Measurements from ENCODE around the gene PPFIBP2. TPM values are rescaled to one million over a fixed set of nuclear protein-coding genes. Genes with fewer than 3 reads are reported as not detected.

The PPFIBP2 gene
- total RNA-seq, 1 experiment from 2014 or later = 3.9 TPM

GRCh38 chr11:7490054-7490453, 23.7 kb upstream of the PPFIBP2 start:
- Histone ChIP-seq H3K9me3 (replicated peaks) (no peaks in the 10 kb centered on the region), H3K4me1 (no peaks in the 10 kb centered on the region), H3K36me3 (no peaks in the 10 kb centered on the region), H3K27me3 (0 out of 2 replicates have a peak, but pooled peaks cover 3% of the 10 kb centered on the region), H3K27ac (no peak overlapping the region), H3K4me3 (no peak overlapping the region)
- DNase-seq = no peak

DNA sequence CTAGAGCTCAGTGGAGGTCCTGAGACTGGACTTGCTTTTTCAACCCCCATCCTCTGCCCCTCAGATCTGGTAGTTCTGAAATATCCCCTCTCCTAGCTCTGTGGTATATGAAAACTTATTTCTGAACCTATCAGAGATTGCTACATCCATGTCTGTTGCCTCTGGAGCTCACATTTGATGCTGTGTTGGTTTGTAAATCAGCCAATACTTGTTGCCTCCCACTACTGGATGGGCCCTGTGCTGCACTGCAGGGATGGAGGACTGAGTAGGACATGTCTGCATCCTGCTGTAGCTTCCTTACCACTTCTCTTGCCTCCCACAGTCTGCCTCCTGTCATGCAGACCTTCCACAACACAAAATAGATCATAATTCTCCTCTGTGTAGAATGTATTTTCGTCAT, 23.3 kb upstream of the PPFIBP2 start:
- Histone ChIP-seq H3K27ac (no peak overlapping the region), H3K4me3 (no peak overlapping the region), H3K27me3 (0 out of 2 replicates have a peak, but pooled peaks cover 3% of the 10 kb centered on the region), H3K4me1 (no peaks in the 10 kb centered on the region), H3K36me3 (no peaks in the 10 kb centered on the region), H3K9me3 (replicated peaks) (no peaks in the 10 kb centered on the region)
- DNase-seq = no peak

GRCh38 chr11:7492253-7492652, 21.5 kb upstream of the PPFIBP2 start:
- Histone ChIP-seq H3K36me3 (no peaks in the 10 kb centered on the region), H3K9me3 (replicated peaks) (no peaks in the 10 kb centered on the region), H3K4me1 (no peaks in the 10 kb centered on the region), H3K27me3 (0 out of 2 replicates have a peak, but pooled peaks cover 3% of the 10 kb centered on the region), H3K4me3 (no peak overlapping the region), H3K27ac (no peak overlapping the region)
- no peak for DNase-seq

- Histone ChIP-seq H3K27ac (no peak overlapping the region), H3K9me3 (replicated peaks) (no peaks in the 10 kb centered on the region), H3K4me3 (no peak overlapping the region), H3K27me3 (no peaks in the 10 kb centered on the region), H3K36me3 (no peaks in the 10 kb centered on the region), H3K4me1 (no peaks in the 10 kb centered on the region)
- no peak for DNase-seq
Measured at GRCh38 chr11:7493670-7494069, 20.1 kb upstream of the PPFIBP2 start.

- DNase-seq = no peak
- H3K4me3 ChIP-seq = no peak overlapping the region
- H3K27me3 ChIP-seq = no peaks in the 10 kb centered on the region
- H3K36me3 ChIP-seq = no peaks in the 10 kb centered on the region
- H3K9me3 ChIP-seq (replicated peaks) = no peaks in the 10 kb centered on the region
- H3K27ac ChIP-seq = no peak overlapping the region
- no peaks in the 10 kb centered on the region for H3K4me1 ChIP-seq
Measured at GRCh38 chr11:7494086-7494745, 19.6 kb upstream of the PPFIBP2 start.

DNA sequence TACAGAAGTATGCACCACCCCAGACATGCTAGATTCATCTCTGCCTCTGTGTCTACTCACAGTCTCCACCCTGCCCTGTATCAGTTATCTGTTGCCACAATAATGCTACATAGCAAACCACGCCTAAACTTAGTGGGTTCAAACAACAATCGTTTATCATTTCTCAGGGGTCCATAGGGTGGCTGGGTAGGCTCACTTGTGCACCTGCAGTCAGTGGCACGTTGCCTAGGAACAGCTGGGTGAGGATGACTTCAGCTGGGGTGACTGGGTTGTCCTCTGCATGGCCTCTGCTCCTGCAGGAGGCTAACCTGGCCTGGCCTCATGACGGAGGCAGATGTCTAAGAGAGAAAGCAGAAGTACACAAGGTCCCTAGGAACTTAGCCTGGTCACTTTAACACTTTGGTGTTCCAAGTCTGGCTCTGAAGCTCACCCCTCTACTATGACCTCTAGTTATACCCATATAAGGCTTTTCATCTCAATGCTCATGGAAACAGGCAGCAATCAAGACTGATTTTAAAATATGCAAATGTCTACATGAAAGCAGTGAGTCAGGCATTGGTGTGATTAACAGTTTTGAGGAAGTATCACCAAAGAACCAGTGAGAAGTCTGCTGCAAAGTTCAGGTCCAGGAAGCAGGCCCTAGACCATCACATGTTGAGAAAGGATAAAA, 17.8 kb upstream of the PPFIBP2 start:
- Histone ChIP-seq H3K4me1 (no peaks in the 10 kb centered on the region), H3K4me3 (no peak overlapping the region), H3K27me3 (no peaks in the 10 kb centered on the region), H3K9me3 (replicated peaks) (no peaks in the 10 kb centered on the region), H3K36me3 (no peaks in the 10 kb centered on the region), H3K27ac (no peak overlapping the region)
- no peak for DNase-seq

GRCh38 chr11:7498193-7498592, 15.6 kb upstream of the PPFIBP2 start:
- H3K4me3 ChIP-seq = no peak overlapping the region
- H3K4me1 ChIP-seq = no peaks in the 10 kb centered on the region
- peaks cover 3% of the 10 kb centered on the region; the same call in 1 of the 2 replicates for H3K27me3 ChIP-seq
- H3K27ac ChIP-seq = no peak overlapping the region
- DNase-seq = no peak
- H3K9me3 ChIP-seq (replicated peaks) = no peaks in the 10 kb centered on the region
- H3K36me3 ChIP-seq = no peaks in the 10 kb centered on the region

- Histone ChIP-seq H3K4me3 (no peak overlapping the region), H3K4me1 (no peaks in the 10 kb centered on the region), H3K27ac (no peak overlapping the region), H3K27me3 (peaks cover 3% of the 10 kb centered on the region; the same call in 1 of the 2 replicates), H3K9me3 (replicated peaks) (no peaks in the 10 kb centered on the region), H3K36me3 (no peaks in the 10 kb centered on the region)
- no peak for DNase-seq
Measured at GRCh38 chr11:7499081-7499480, 14.7 kb upstream of the PPFIBP2 start.

DNA sequence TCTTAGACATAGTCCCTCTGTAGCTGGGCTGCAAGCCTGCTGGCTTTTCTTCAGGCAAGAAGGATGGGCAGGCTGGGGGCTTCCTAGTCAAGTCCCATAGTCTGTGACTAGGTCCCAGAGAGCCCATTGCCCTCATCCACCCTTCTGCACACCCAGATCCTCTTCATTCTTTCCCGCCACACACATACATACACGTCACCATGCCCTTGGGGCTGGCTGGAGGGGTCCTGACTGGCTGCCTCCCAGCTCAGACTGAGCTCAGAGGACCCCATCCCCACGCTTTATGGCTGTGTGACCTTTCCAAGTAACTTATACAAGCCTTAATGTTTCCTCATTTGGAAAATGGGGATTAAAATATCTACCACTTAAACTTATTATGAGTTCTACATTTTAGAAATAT, 13.5 kb upstream of the PPFIBP2 start:
- H3K4me1 ChIP-seq = no peaks in the 10 kb centered on the region
- no peak overlapping the region for H3K27ac ChIP-seq
- peaks cover 3% of the 10 kb centered on the region; the same call in 1 of the 2 replicates for H3K27me3 ChIP-seq
- H3K4me3 ChIP-seq = no peak overlapping the region
- H3K9me3 ChIP-seq (replicated peaks) = no peaks in the 10 kb centered on the region
- no peak for DNase-seq
- H3K36me3 ChIP-seq = no peaks in the 10 kb centered on the region

DNA sequence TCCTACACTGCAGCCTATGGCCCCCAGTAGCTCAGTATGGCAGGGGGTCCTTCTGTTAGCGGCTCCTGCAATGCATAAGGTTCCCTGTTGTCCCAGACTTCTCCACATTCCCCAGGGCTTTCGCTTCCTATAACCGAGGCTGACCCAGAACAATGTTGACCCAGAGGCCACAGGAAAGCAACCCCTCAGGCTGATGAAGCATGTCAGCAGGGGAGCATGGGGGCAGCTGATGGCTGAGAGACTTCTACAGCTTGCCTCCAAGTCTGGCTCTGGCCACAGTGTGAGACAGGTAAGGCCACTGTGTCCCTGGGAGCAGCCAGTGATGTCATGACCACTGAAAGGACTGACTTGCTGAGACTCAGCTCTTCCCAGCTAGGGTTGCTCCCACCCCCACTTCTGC, 12.5 kb upstream of the PPFIBP2 start:
- Histone ChIP-seq H3K36me3 (no peaks in the 10 kb centered on the region), H3K27ac (no peak overlapping the region), H3K4me1 (no peaks in the 10 kb centered on the region), H3K4me3 (no peak overlapping the region), H3K9me3 (replicated peaks) (no peaks in the 10 kb centered on the region), H3K27me3 (peaks cover 3% of the 10 kb centered on the region; the same call in 1 of the 2 replicates)
- no peak for DNase-seq

GRCh38 chr11:7501894-7502293, 11.9 kb upstream of the PPFIBP2 start:
- peaks cover 3% of the 10 kb centered on the region; the same call in 1 of the 2 replicates for H3K27me3 ChIP-seq
- H3K36me3 ChIP-seq = no peaks in the 10 kb centered on the region
- no peaks in the 10 kb centered on the region for H3K9me3 ChIP-seq (replicated peaks)
- no peaks in the 10 kb centered on the region for H3K4me1 ChIP-seq
- H3K4me3 ChIP-seq = no peak overlapping the region
- no peak for DNase-seq
- H3K27ac ChIP-seq = no peak overlapping the region

GRCh38 chr11:7506243-7506642, 7.6 kb upstream of the PPFIBP2 start:
- H3K27ac ChIP-seq = no peak overlapping the region
- H3K9me3 ChIP-seq (replicated peaks) = no peaks in the 10 kb centered on the region
- H3K27me3 ChIP-seq = peaks cover 3% of the 10 kb centered on the region; the same call in 1 of the 2 replicates
- H3K4me1 ChIP-seq = no peaks in the 10 kb centered on the region
- DNase-seq = no peak
- no peaks in the 10 kb centered on the region for H3K36me3 ChIP-seq
- no peak overlapping the region for H3K4me3 ChIP-seq

- no peak overlapping the region for H3K4me3 ChIP-seq
- H3K9me3 ChIP-seq (replicated peaks) = no peaks in the 10 kb centered on the region
- no peak for DNase-seq
- H3K4me1 ChIP-seq = no peaks in the 10 kb centered on the region
- H3K36me3 ChIP-seq = no peaks in the 10 kb centered on the region
- no peak overlapping the region for H3K27ac ChIP-seq
- H3K27me3 ChIP-seq = no peaks in the 10 kb centered on the region
Measured at GRCh38 chr11:7508087-7508486, 5.7 kb upstream of the PPFIBP2 start.

DNA sequence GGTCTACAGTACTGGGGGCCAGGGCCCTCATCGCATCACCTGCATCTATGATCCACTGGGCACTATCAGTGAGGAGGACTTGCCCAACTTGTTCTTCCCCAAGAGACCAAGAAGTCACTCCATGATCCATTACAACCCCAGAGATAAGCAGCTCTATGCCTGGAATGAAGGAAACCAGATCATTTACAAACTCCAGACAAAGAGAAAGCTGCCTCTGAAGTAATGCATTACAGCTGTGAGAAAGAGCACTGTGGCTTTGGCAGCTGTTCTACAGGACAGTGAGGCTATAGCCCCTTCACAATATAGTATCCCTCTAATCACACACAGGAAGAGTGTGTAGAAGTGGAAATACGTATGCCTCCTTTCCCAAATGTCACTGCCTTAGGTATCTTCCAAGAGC, 3.8 kb upstream of the PPFIBP2 start:
- DNase-seq = no peak
- no peaks in the 10 kb centered on the region for H3K36me3 ChIP-seq
- H3K27me3 ChIP-seq = no peaks in the 10 kb centered on the region; the same call in 1 of the 2 replicates
- H3K4me1 ChIP-seq = no peaks in the 10 kb centered on the region
- no peak overlapping the region for H3K27ac ChIP-seq
- H3K4me3 ChIP-seq = no peak overlapping the region
- no peaks in the 10 kb centered on the region for H3K9me3 ChIP-seq (replicated peaks)

DNA sequence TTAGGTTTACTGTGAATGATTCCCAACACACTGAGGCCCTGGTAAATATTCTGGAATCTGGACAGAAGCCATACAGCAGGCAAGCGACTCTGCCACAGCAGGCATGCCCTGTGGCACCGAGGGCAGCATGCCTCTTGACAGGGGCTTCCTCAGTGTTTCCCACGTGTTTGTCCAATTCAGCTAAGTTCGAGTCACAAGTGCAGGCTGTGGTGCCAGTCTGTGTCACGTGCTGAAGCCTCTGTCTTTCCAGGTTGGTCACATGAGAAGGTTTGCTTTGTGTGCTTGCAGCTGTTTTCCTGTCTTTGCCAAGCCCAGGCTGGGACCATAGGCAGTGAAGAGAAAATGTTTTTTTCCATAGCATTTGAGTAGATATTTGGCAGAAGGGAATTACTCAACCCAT, 2.4 kb upstream of the PPFIBP2 start:
- no peak overlapping the region for H3K27ac ChIP-seq
- H3K4me1 ChIP-seq = no peaks in the 10 kb centered on the region
- H3K36me3 ChIP-seq = no peaks in the 10 kb centered on the region
- no peaks in the 10 kb centered on the region; the same call in 1 of the 2 replicates for H3K27me3 ChIP-seq
- H3K9me3 ChIP-seq (replicated peaks) = no peaks in the 10 kb centered on the region
- DNase-seq = peak; percentile 23 to 33
- H3K4me3 ChIP-seq = no peak overlapping the region

Measured in SJCRH30 (cell line).